Stromal cell of bone marrow (primary cell): ENCODE data around the gene DCAF10.
"Not testable (repeated sequence)": the region's sequence is repeated elsewhere in the genome, so short reads cannot be mapped to it uniquely, and the experiment has no call there.

Source experiments
- DNase-seq: peaks from one replicate; pipeline ENCODE4 v3.0.0-alpha.2; 2012; ENCODE audit warnings: low read depth

The DCAF10 gene

DNA sequence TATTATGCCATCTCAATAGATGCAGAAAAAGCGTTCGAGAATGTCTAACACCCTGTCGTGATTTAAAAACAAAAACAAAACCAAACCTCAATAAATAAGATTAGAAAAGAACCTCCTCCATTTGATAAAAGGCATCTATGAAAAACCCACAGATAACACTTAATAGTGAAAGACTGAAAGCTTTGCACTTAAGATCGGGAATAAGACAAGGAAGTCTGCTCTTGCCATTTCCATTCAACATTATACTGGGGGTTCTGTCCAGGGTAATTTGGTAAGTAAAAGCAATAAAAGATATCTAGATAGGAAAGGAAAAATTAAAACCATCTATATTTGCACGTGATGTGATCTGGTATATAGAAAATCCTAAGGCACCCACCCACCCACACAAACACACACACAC, 8.5 kb upstream of the DCAF10 start:
- no peak for DNase-seq

DNA sequence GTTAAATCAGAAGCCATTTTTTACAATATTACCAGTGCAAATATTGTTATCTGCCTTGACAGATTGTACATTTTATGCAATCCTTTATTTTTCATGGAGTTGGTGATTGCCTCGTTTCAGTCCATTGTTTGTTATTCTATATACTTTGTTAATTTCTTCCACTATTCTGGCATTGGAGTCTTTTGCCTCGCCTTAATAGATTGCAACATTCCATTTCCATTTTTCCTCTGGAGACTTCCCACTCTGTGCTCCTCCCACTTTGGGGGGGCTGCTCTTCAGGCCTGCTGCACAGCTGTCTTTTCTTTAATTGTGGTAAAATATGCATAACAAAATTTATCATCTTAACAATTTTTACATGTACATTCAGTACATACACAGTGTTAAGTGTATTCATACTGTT, 4.4 kb upstream of the DCAF10 start:
- DNase-seq = no peak

GRCh38 chr9:37798677-37799076, 1.9 kb upstream of the DCAF10 start:
- DNase-seq = no peak

DNA sequence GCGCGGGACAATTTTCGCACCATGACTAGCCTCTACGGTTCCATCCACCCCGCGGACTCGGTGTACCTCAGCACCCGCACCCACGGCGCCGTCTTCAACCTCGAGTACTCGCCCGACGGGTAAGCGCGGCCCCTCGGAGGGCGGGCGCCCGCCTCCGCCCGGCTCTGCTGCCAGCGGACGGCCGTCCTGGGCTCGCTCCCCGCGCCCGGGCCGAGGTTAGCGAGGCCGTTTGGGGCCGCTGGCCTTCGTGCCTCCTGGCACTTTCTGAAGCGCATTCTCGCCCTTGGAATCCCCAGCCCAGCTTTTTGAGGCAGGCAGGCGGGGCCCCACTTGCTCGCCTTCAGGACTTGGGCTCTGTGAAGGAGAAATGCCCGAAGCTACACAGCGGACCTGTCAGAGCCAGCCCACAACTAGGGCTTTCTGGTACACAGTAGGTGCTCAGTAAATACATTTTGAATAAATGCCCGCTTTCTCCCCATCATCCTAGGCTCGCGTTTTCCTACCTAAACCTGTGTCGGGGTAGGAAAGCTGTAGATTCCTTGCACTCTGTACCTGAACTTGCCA, 772 bp downstream of the DCAF10 start:
- no peak for DNase-seq

DNA sequence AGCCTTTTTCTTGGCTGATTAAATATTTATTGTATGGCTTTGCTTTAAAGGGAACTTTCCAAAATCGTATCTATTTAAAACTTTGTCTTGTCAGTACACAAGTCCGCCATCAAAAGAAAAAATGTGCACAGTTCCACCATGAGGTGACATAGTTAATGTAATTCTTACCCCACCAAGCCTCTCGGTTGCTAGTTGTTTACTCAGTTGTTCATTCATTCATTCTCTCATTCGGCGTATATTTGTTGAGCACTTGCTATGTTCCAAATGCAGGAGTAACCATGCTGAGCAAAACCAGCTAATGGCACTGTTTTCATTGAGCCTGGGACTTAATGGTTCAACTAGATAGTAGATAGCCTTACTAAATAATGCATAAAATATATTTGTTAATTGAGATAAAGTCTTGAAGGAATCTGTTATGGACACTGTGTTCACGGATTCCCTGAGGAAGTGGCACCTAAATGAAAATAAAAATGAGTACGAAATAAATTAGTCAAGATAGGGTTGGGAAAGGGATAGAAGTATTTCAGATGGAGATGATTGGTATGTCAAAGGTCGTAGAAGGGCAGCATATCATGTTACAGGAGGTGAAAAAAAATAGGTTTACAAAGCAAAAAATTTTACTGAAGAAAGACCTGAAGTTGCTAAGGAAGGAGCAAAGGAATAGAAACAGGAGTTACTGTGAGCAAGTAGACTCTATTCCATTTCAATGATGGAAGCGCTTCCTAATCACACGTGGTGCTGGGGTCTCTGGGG, 1.5 kb downstream of the DCAF10 start:
- no peak for DNase-seq

- no peak for DNase-seq
Measured at GRCh38 chr9:37806271-37806670, 5.7 kb downstream of the DCAF10 start.

- not testable (repeated sequence) for DNase-seq
Measured at GRCh38 chr9:37809676-37810075, 9.1 kb downstream of the DCAF10 start.

GRCh38 chr9:37811906-37812476, 11.4 kb downstream of the DCAF10 start:
- no peak for DNase-seq

DNA sequence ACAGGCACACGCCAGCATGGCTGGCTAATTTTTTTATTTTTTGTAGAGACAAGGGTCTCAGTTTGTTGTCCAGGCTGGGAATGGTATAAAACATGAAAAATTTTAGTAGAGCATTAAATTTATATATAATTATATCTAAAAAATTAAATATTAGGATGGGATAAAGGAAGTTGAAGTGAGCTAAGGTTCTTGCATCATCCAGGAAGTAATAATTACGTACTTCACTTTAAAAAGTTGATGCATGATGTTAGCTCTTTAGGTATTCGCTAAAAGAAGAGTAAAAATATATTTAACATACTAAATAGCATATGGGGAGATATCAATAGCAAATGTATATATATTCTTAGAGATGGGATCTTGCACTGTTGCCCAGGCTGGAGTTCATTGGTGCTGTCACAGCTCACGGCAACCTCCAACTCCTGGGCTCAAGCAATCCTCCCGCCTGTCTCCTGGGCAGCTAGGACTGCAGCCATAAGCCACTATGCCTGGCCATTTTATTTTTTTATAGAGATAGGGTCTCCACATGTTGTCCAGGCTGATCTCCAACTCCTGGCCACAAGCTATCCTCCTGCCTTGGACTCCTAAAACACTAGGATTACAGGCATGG, 12.3 kb downstream of the DCAF10 start:
- DNase-seq = no peak

DNA sequence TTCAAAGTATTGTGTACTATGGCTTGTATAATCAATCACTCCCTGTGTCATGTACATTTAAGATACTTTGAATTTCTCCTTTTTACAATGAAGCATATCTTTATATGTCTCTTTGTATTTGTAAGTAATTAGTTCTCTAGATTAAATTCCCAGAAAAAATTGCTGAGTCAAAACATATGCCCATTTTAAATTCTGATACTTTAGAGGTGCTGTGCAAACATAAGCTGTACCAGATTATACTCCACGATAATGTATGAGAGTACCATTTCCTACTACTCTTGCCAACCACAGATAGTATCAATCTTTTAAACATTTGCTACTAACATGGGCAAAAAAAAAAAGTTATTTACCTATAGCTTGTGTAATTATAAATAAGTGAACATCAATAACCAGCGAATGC, 18.3 kb downstream of the DCAF10 start:
- no peak for DNase-seq

- DNase-seq = no peak
Measured at GRCh38 chr9:37820142-37820541, 19.5 kb downstream of the DCAF10 start.

- DNase-seq = not testable (repeated sequence)
Measured at GRCh38 chr9:37825174-37825573, 24.6 kb downstream of the DCAF10 start.

DNA sequence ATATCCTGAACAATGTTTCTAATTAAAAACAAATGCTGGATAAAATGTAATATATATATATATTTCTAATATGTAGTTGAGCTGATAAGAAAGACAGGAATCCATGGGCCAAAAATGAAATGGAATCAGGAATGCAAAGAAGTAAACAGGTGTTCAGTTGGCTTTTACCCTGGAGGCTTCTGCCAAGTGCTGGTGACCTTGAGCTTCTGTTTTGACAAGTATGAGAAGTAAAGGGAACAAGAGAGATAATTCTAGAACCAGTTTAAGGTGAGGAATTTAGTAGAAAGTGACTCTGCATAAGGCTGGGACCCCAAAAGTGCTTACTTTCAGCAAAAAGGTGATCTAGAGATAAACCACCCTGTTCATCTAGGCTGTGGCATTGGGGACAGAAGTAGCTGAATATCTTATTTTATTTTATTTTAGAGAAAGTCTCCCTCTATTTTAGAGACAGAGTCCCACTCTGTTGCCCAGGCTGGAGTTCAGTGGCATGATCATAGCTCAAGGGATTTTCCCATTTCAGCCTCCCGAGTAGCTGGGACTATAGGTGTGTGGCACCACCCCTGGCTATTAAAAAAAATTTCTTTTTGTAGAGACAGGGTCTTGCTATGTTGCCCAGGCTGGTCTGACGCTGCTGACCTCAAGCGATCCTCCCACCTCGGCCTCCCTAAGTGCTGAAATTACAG, 27.0 kb downstream of the DCAF10 start:
- DNase-seq = no peak

DNA sequence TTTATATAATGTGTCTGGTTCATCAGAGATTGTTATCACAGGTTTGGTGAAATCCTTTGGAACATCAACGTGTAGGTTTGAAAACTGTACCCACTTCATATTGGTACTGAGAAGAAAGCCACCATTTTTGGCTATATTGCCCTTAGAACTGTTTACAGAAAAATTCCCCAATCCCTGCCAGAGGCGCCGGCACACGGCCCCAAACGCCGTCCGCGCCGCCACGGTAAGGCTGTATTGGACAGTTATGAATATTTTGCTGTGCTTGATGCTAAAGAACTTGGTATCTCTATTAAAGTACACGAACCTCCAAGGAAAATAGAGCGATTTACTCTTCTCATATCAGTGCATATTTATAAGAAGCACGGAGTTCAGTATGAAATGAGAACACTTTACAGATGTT, 35.2 kb downstream of the DCAF10 start:
- DNase-seq = no peak

GRCh38 chr9:37836386-37836785, 35.8 kb downstream of the DCAF10 start:
- DNase-seq = no peak

DNA sequence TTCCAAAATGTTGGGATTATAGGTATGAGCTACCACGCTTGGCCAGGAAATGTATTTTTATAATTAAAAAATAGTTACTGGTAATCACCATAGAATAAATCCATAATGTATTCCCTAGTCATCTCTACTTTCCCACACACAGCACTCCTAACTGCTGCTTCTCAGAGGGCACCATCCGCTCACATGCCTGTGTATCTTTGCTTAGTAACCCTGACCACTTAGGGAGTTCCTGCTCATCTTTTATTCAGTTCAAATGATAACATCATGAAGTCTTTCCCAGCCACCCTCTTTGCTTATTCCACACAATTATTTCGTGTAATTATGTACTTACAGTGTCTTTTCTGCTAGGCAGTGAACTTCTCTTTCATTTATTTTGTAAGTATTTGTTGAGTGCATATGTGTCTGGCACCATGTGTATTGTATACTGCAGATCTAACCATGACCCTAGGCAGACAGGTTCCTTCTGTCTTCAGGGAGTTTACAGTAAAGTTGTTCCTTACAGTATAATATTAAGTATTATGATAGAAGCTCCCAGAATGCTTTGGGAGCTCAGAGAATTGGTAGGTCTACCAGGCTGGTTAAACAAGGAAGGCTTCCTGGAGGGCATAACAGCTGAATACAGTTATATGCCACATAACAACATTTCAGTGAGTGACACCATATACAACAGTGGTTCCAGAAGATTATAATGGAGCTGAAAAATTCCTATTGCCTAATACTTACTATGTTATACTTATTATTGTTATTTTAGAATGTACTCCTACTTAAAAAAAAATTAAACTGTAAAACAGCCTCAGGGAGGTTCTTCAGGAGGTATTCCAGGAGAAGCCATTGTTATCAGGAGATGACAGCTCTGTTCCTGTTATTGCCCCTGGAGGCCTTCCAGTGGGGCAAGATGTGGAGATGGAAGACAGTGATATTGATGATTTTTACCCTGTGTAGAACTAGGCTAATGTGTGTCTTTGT, 39.2 kb downstream of the DCAF10 start:
- no peak for DNase-seq

- peak; percentile 43 for DNase-seq
Measured at GRCh38 chr9:37840560-37841194, 40.1 kb downstream of the DCAF10 start.

DNA sequence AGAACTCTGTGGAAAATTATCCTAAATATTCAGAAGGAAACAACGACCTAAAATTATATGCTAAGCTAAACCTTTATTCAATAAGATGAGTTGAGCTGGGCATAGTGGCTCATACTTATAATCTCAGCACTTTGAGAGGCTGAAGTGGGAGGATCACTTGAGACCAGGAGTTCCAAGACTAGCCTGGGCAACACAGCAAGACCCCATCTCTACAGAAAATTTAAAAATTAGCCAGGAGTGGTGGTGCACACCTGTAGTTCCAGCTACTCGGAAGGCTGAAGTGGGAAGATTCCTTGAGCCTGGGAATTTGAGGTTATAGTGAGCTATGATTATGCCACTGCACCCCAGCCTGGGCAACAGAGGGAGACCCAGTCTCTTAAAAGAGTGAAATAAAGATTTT, 51.6 kb downstream of the DCAF10 start:
- no peak for DNase-seq

GRCh38 chr9:37856551-37856950, 56.0 kb downstream of the DCAF10 start:
- no peak for DNase-seq

- no peak for DNase-seq
Measured at GRCh38 chr9:37859043-37859442, 58.4 kb downstream of the DCAF10 start.

- DNase-seq = no peak
Measured at GRCh38 chr9:37862530-37862929, 61.9 kb downstream of the DCAF10 start.
